HG03520 (cell line): ENCODE data around the gene CRYBG3.

Experiments used
- ATAC-seq: cut with Tn5 transposase; IDR thresholded peaks from one replicate; pipeline ENCODE4 v1.9.1; 2021; ENCODE audit warnings: mild to moderate bottlenecking, moderate library complexity; ENCODE audit not compliant: unreplicated experiment

The CRYBG3 gene

GRCh38 chr3:97835761-97836160 is 13.9 kb downstream of the CRYBG3 start:
- no peak for ATAC-seq

- ATAC-seq = no peak
Measured at GRCh38 chr3:97838393-97838792, 16.6 kb downstream of the CRYBG3 start.

- no peak for ATAC-seq
Measured at GRCh38 chr3:97839944-97840343, 18.1 kb downstream of the CRYBG3 start.

GRCh38 chr3:97841304-97841703 is 19.5 kb downstream of the CRYBG3 start:
- ATAC-seq = no peak

- no peak for ATAC-seq
Measured at GRCh38 chr3:97841956-97842355, 20.1 kb downstream of the CRYBG3 start.

GRCh38 chr3:97848779-97849178 is 27.0 kb downstream of the CRYBG3 start:
- no peak for ATAC-seq

- no peak for ATAC-seq
Measured at GRCh38 chr3:97857401-97857800, 35.6 kb downstream of the CRYBG3 start.

- no peak for ATAC-seq
Measured at GRCh38 chr3:97860364-97860763, 38.6 kb downstream of the CRYBG3 start.

GRCh38 chr3:97862582-97862981 is 40.8 kb downstream of the CRYBG3 start:
- no peak for ATAC-seq

GRCh38 chr3:97863031-97863430 is 41.2 kb downstream of the CRYBG3 start:
- ATAC-seq = no peak

- no peak for ATAC-seq
Measured at GRCh38 chr3:97863775-97864174, 42.0 kb downstream of the CRYBG3 start.

GRCh38 chr3:97871186-97871585 is 49.4 kb downstream of the CRYBG3 start:
- no peak for ATAC-seq

- no peak for ATAC-seq
Measured at GRCh38 chr3:97871801-97872524, 50.2 kb downstream of the CRYBG3 start.

GRCh38 chr3:97872525-97873042 is 50.8 kb downstream of the CRYBG3 start:
- ATAC-seq = no peak

GRCh38 chr3:97880267-97880666 is 58.5 kb downstream of the CRYBG3 start:
- no peak for ATAC-seq

GRCh38 chr3:97882975-97883598 is 61.3 kb downstream of the CRYBG3 start:
- ATAC-seq = no peak

- no peak for ATAC-seq
Measured at GRCh38 chr3:97883736-97884135, 61.9 kb downstream of the CRYBG3 start.

- ATAC-seq = no peak
Measured at GRCh38 chr3:97884586-97885123, 62.8 kb downstream of the CRYBG3 start.

- no peak for ATAC-seq
Measured at GRCh38 chr3:97885931-97886824, 64.4 kb downstream of the CRYBG3 start.

GRCh38 chr3:97889814-97890213 is 68.0 kb downstream of the CRYBG3 start:
- no peak for ATAC-seq

GRCh38 chr3:97892852-97893251 is 71.0 kb downstream of the CRYBG3 start:
- ATAC-seq = no peak
